ENCODE data around the gene BRD3. TPM values are rescaled to one million over a fixed set of nuclear protein-coding genes. Genes with fewer than 3 reads are reported as not detected.

Gene BRD3
- total and polyA plus RNA-seq, 3 experiments from 2014 or later, result 35.5 to 41.5 (median 39.4) TPM

GRCh38 chr9:133980864-133981588 lies 86.8 kb downstream of the BRD3 start:
- Histone ChIP-seq H3K4me1 (ENCODE audit: insufficient read depth, low read length) (no peaks in the 10 kb centered on the region), H3K27ac (ENCODE audit: low read depth, low read length) (no peak overlapping the region), H3K4me3 (ENCODE audit: low read length) (no peak overlapping the region), H3K36me3 (ENCODE audit: insufficient read depth, low read length) (no peaks in the 10 kb centered on the region), H3K9me3 (ENCODE audit: low read length) (no peaks in the 10 kb centered on the region), H3K27me3 (ENCODE audit: insufficient read depth, low read length, poor library complexity, severe bottlenecking) (no peaks in the 10 kb centered on the region)
- DNase-seq, result no peak
- Mint-ChIP-seq H3K4me1 (no peaks in the 10 kb centered on the region), H3K4me3 (no peak overlapping the region), H3K9me3 (no peaks in the 10 kb centered on the region), H3K36me3 (peaks cover 0 to 2% (median 0%) of the 10 kb centered on the region in 3 donors), H3K27me3 (peaks cover 0 to 4% of the 10 kb centered on the region in 2 donors), H3K27ac (no peak overlapping the region)
- ChIA-PET CTCF (interaction anchor here (1.3 kb wide), 1 partner anchor 199 kb away, joined by 3 read pairs; no protein-coding TSS in a partner anchor), POLR2A (no interaction called here)

Other genes with a start within 250 kb of the BRD3 start
- gene VAV2, start 75.7 kb downstream of the BRD3 start, total RNA-seq, result 1 to 10 TPM; 6.0 to 7.6 TPM
- 1.1 TPM for gene VAV2, start 75.7 kb downstream of the BRD3 start, polyA plus RNA-seq
- gene BRD3OS, start 42.5 kb downstream of the BRD3 start, total RNA-seq, result 10 to 100 TPM; 15.4 TPM
- gene BRD3OS, start 42.5 kb downstream of the BRD3 start, polyA plus RNA-seq, result 26.2 TPM
- 10 to 100 TPM; 62.2 to 64.3 TPM for gene WDR5, start 68.1 kb upstream of the BRD3 start, total RNA-seq
- 16.4 TPM for gene WDR5, start 68.1 kb upstream of the BRD3 start, polyA plus RNA-seq
- gene RNU6ATAC, start 96.5 kb upstream of the BRD3 start, total RNA-seq, result 10 to 100 TPM in 1 of 2 experiments, 1 to 10 TPM in 1; 9.7 to 15.5 TPM
- gene RNU6ATAC, start 96.5 kb upstream of the BRD3 start, polyA plus RNA-seq, result not detected